Measurements from ENCODE around the gene RIT1.
A peak's percentile ranks its signal among the peaks of the same experiment; 100 is the strongest.

DNA sequence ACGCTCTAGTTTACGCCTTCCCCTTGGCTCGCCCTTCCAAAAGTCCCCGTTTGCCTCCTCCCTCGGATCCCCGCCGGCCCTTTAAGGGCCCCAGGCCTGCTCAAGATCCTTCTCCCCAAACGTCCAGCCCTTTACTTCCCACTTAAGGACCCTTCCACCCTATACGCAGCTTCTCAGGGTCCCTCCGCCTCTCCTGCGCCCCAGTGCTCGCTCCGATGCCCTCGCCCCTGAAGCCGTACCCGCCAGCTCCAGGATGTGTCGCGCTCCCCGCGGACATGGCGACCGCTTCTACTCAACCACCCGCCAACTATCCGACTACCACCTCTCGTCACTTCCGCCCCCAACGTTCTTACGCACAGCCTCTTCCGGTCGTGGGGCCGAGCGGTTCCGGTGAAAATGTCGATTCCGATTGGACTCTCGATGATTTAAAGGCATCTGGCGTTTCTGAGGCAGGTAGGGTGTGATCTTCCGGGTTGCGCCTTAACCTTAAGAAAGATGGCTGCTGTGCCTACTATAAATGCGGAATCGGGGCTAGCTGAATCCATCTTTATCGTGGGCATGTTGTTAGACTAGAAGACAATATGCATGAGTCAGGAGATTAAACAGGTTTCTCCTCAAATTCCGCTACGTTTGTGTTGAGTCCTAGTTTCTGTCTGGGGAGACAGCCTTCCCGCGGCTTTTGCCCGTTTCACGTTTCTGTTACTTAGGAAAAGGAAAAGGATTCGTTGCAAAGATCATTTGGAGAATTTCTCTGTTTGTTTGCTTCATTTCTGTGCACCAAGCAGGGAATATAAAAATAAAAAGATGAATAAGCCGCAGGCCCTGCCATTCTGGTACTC is 23.2 kb upstream of the RIT1 start, which contains the start of gene KHDC4:
- TF ChIP-seq CTCF (IDR thresholded peaks at IDR 0.05) (peak in 5 of 6 experiments; percentile 8 to 54 (median 36)), POLR2AphosphoS5 (IDR thresholded peaks at IDR 0.05) (peak; percentile 99 to 100)
